ENCODE measurements around the gene P2RY14.
A peak's percentile ranks its signal among the peaks of the same experiment; 100 is the strongest.

Gene P2RY14

GRCh38 chr3:151228666-151229040 is 49.7 kb downstream of the P2RY14 start:
- DNase-seq (ENCODE audit: extremely low read depth, low read depth), result no peak
- no peak for TF ChIP-seq CTCF (IDR thresholded peaks at IDR 0.05; ENCODE audit: low read depth, low read length, missing control alignments)

GRCh38 chr3:151227807-151228665 is 50.3 kb downstream of the P2RY14 start:
- peak; percentile 93 for TF ChIP-seq CTCF (IDR thresholded peaks at IDR 0.05; ENCODE audit: low read depth, low read length, missing control alignments)
- peak; percentile 52 for DNase-seq (ENCODE audit: extremely low read depth, low read depth)
- H3K4me3 ChIP-seq (replicated peaks; ENCODE audit: low read depth, low read length), result no peak overlapping the region

More at GRCh38 chr3:151228666-151229040, 49.7 kb downstream of the P2RY14 start:
- H3K4me3 ChIP-seq (replicated peaks; ENCODE audit: low read depth, low read length), result no peak overlapping the region

- DNase-seq (ENCODE audit: extremely low read depth, low read depth), result no peak
- no peak for TF ChIP-seq CTCF (IDR thresholded peaks at IDR 0.05; ENCODE audit: low read depth, low read length, missing control alignments)
- no peak overlapping the region for H3K4me3 ChIP-seq (replicated peaks; ENCODE audit: low read depth, low read length)
These were observed 51.0 kb downstream of the P2RY14 start for GRCh38 chr3:151227266-151227806.

GRCh38 chr3:151226825-151227224 is 51.5 kb downstream of the P2RY14 start:
- TF ChIP-seq CTCF (IDR thresholded peaks at IDR 0.05; ENCODE audit: low read depth, low read length, missing control alignments), result no peak
- DNase-seq (ENCODE audit: extremely low read depth, low read depth), result no peak
- H3K4me3 ChIP-seq (replicated peaks; ENCODE audit: low read depth, low read length), result no peak overlapping the region

GRCh38 chr3:151226088-151226563 is 52.2 kb downstream of the P2RY14 start:
- no peak overlapping the region for H3K4me3 ChIP-seq (replicated peaks; ENCODE audit: low read depth, low read length)
- peak; percentile 29 for DNase-seq (ENCODE audit: extremely low read depth, low read depth)
- no peak for TF ChIP-seq CTCF (IDR thresholded peaks at IDR 0.05; ENCODE audit: low read depth, low read length, missing control alignments)

- no peak for DNase-seq (ENCODE audit: extremely low read depth, low read depth)
- TF ChIP-seq CTCF (IDR thresholded peaks at IDR 0.05; ENCODE audit: low read depth, low read length, missing control alignments), result no peak
- no peak overlapping the region for H3K4me3 ChIP-seq (replicated peaks; ENCODE audit: low read depth, low read length)
These were observed 53.0 kb downstream of the P2RY14 start for GRCh38 chr3:151225040-151225975.
